Large intestine (tissue), 3 donors: ENCODE measurements around the gene PGM5. TPM values are rescaled to one million over a fixed set of nuclear protein-coding genes. Genes with fewer than 3 reads are reported as not detected.

Experiments
- DNase-seq, 2 donors: peaks; one replicate each; pipeline versions ENCODE4 v3.0.0 to v3.0.0-alpha.2; 2013
- H3K27ac ChIP-seq: one replicate; pipeline ENCODE4 v1.5.1; 2013; ENCODE audit warnings: low read length
- H3K27me3 ChIP-seq: 2 replicates; pipeline ENCODE4 v1.6.1; 2013; ENCODE audit warnings: low read length; ENCODE audit not compliant: control insufficient read depth, insufficient read depth
- H3K36me3 ChIP-seq: 2 replicates; pipeline ENCODE4 v1.6.1; 2013; ENCODE audit warnings: low read length; ENCODE audit not compliant: control insufficient read depth, insufficient read depth
- H3K4me1 ChIP-seq: one replicate; pipeline ENCODE4 v1.6.1; 2013; ENCODE audit warnings: low read length; ENCODE audit not compliant: control insufficient read depth, insufficient read depth
- H3K4me3 ChIP-seq: one replicate; pipeline ENCODE4 v1.5.1; 2013; ENCODE audit warnings: low read length
- H3K9me3 ChIP-seq: one replicate; pipeline ENCODE4 v1.6.1; 2013; ENCODE audit warnings: mild to moderate bottlenecking, low read depth, low read length, moderate library complexity; ENCODE audit not compliant: control insufficient read depth
- WGBS: methylation state at CpG from one replicate; pipeline ENCODE4 v1.1.5; 2013; ENCODE audit warnings: low lambda C conversion rate; ENCODE audit not compliant: insufficient coverage; 5-methylcytosine and 5-hydroxymethylcytosine counted together
- polyA plus RNA-seq: library from polyadenylated mRNA; unstranded; fragments of 120-200 nt; gene quantifications from one replicate; pipeline ENCODE4 v1.2.1, GENCODE V29; 2013

PGM5 gene
- polyA plus RNA-seq, 1 donor, result 26.4 TPM

GRCh38 chr9:68546596-68547390 is 190.4 kb downstream of the PGM5 start:
- Histone ChIP-seq H3K27ac (peak overlapping the region; percentile 57), H3K36me3 (no peaks in the 10 kb centered on the region), H3K9me3 (no peaks in the 10 kb centered on the region), H3K27me3 (no peaks in the 10 kb centered on the region), H3K4me1 (peaks cover 23% of the 10 kb centered on the region), H3K4me3 (no peak overlapping the region)
- no CpG with 5 or more reads among the region's 6 CpGs for WGBS
- DNase-seq, result peak; percentile 51 to 80

GRCh38 chr9:68547417-68547816 is 191.0 kb downstream of the PGM5 start:
- no peak overlapping the region for H3K27ac ChIP-seq
- no peaks in the 10 kb centered on the region for H3K36me3 ChIP-seq
- DNase-seq, result no peak
- H3K9me3 ChIP-seq, result no peaks in the 10 kb centered on the region
- H3K27me3 ChIP-seq, result no peaks in the 10 kb centered on the region
- peaks cover 22% of the 10 kb centered on the region for H3K4me1 ChIP-seq
- H3K4me3 ChIP-seq, result no peak overlapping the region

- no peak overlapping the region for H3K4me3 ChIP-seq
- DNase-seq, result no peak
- H3K9me3 ChIP-seq, result no peaks in the 10 kb centered on the region
- peaks cover 26% of the 10 kb centered on the region for H3K4me1 ChIP-seq
- no peaks in the 10 kb centered on the region for H3K36me3 ChIP-seq
- H3K27ac ChIP-seq, result no peak overlapping the region
- no peaks in the 10 kb centered on the region for H3K27me3 ChIP-seq
- WGBS, result no CpG with 5 or more reads among the region's 3 CpGs
These were observed 191.8 kb downstream of the PGM5 start for GRCh38 chr9:68548241-68548640.

GRCh38 chr9:68551191-68551590 is 194.8 kb downstream of the PGM5 start:
- no peaks in the 10 kb centered on the region for H3K27me3 ChIP-seq
- H3K27ac ChIP-seq, result peak overlapping the region; percentile 42
- peaks cover 26% of the 10 kb centered on the region for H3K4me1 ChIP-seq
- DNase-seq, result peak; percentile 57 to 79
- H3K4me3 ChIP-seq, result no peak overlapping the region
- no peaks in the 10 kb centered on the region for H3K9me3 ChIP-seq
- no peaks in the 10 kb centered on the region for H3K36me3 ChIP-seq
- no CpG with 5 or more reads among the region's 4 CpGs for WGBS

- no peaks in the 10 kb centered on the region for H3K9me3 ChIP-seq
- H3K27ac ChIP-seq, result no peak overlapping the region
- H3K27me3 ChIP-seq, result no peaks in the 10 kb centered on the region
- H3K36me3 ChIP-seq, result no peaks in the 10 kb centered on the region
- no CpG with 5 or more reads among the region's 3 CpGs for WGBS
- H3K4me3 ChIP-seq, result no peak overlapping the region
- H3K4me1 ChIP-seq, result peaks cover 18% of the 10 kb centered on the region
- peak in 1 of 2 donors; percentile 29 for DNase-seq
These were observed 196.5 kb downstream of the PGM5 start for GRCh38 chr9:68552700-68553476.

- Histone ChIP-seq H3K9me3 (no peaks in the 10 kb centered on the region), H3K4me1 (peaks cover 25% of the 10 kb centered on the region), H3K4me3 (no peak overlapping the region), H3K27ac (no peak overlapping the region), H3K27me3 (no peaks in the 10 kb centered on the region), H3K36me3 (no peaks in the 10 kb centered on the region)
- DNase-seq, result no peak
- no CpG with 5 or more reads among the region's 1 CpG for WGBS
These were observed 199.2 kb downstream of the PGM5 start for GRCh38 chr9:68555437-68556150.

- no peak for DNase-seq
- H3K4me1 ChIP-seq, result peaks cover 9% of the 10 kb centered on the region
- H3K36me3 ChIP-seq, result no peaks in the 10 kb centered on the region
- H3K27ac ChIP-seq, result no peak overlapping the region
- WGBS, result no CpG with 5 or more reads among the region's 5 CpGs
- no peaks in the 10 kb centered on the region for H3K9me3 ChIP-seq
- no peaks in the 10 kb centered on the region for H3K27me3 ChIP-seq
- H3K4me3 ChIP-seq, result no peak overlapping the region
These were observed 202.1 kb downstream of the PGM5 start for GRCh38 chr9:68558545-68558944.

- WGBS, result 100% methylated on average over 1 of the region's 14 CpGs
- Histone ChIP-seq H3K4me1 (peaks cover 9% of the 10 kb centered on the region), H3K27ac (no peak overlapping the region), H3K4me3 (no peak overlapping the region), H3K9me3 (no peaks in the 10 kb centered on the region), H3K27me3 (no peaks in the 10 kb centered on the region), H3K36me3 (no peaks in the 10 kb centered on the region)
- peak; percentile 38 to 62 for DNase-seq
These were observed 203.8 kb downstream of the PGM5 start for GRCh38 chr9:68560071-68560844.

GRCh38 chr9:68562461-68562860 is 206.1 kb downstream of the PGM5 start:
- no peaks in the 10 kb centered on the region for H3K27me3 ChIP-seq
- H3K27ac ChIP-seq, result no peak overlapping the region
- no peaks in the 10 kb centered on the region for H3K9me3 ChIP-seq
- no peak for DNase-seq
- no peaks in the 10 kb centered on the region for H3K36me3 ChIP-seq
- no CpG with 5 or more reads among the region's 2 CpGs for WGBS
- H3K4me3 ChIP-seq, result no peak overlapping the region
- H3K4me1 ChIP-seq, result peaks cover 9% of the 10 kb centered on the region

- no peak overlapping the region for H3K4me3 ChIP-seq
- no peaks in the 10 kb centered on the region for H3K4me1 ChIP-seq
- H3K27me3 ChIP-seq, result no peaks in the 10 kb centered on the region
- no peak for DNase-seq
- H3K27ac ChIP-seq, result no peak overlapping the region
- 100% methylated on average over 2 of the region's 3 CpGs for WGBS
- no peaks in the 10 kb centered on the region for H3K36me3 ChIP-seq
- H3K9me3 ChIP-seq, result no peaks in the 10 kb centered on the region
These were observed 211.2 kb downstream of the PGM5 start for GRCh38 chr9:68567565-68567964.
